VCaP (cell line): ENCODE data around the gene PCDHGB4.
"Not testable (repeated sequence)": the region's sequence is repeated elsewhere in the genome, so short reads cannot be mapped to it uniquely, and the experiment has no call there.

ENCODE experiments used
- H3K27ac ChIP-seq: fragments of 450-650 bp; 2 replicates; pipeline ENCODE4 v1.5.1; 2017
- TF ChIP-seq, protein P1 (sequence below): fragments of 450-650 bp; conservative IDR thresholded peaks from 2 replicates; pipeline ENCODE4 v1.5.1; 2017; ENCODE audit warnings: mild to moderate bottlenecking, moderate library complexity

The PCDHGB4 gene

DNA sequence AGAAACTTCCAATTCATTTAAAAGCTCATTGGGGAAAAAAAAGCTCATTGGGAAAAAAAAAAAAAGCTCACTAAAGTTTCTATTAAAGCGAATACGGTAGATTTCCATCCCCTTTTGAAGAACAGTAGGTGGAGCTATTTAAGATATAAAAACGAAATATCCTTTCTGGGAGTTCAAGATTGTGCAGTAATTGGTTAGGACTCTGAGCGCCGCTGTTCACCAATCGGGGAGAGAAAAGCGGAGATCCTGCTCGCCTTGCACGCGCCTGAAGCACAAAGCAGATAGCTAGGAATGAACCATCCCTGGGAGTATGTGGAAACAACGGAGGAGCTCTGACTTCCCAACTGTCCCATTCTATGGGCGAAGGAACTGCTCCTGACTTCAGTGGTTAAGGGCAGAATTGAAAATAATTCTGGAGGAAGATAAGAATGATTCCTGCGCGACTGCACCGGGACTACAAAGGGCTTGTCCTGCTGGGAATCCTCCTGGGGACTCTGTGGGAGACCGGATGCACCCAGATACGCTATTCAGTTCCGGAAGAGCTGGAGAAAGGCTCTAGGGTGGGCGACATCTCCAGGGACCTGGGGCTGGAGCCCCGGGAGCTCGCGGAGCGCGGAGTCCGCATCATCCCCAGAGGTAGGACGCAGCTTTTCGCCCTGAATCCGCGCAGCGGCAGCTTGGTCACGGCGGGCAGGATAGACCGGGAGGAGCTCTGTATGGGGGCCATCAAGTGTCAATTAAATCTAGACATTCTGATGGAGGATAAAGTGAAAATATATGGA is 43.0 kb downstream of the PCDHGB4 start, which contains the start of gene PCDHGA12:
Gene PCDHGA12, plus strand, starts transcription at position 176 of the 782 bp plus-strand sequence. Its CDS starts 253 bp downstream, at position 429.
- no peak within 1 kb of the TSS for H3K27ac ChIP-seq

DNA sequence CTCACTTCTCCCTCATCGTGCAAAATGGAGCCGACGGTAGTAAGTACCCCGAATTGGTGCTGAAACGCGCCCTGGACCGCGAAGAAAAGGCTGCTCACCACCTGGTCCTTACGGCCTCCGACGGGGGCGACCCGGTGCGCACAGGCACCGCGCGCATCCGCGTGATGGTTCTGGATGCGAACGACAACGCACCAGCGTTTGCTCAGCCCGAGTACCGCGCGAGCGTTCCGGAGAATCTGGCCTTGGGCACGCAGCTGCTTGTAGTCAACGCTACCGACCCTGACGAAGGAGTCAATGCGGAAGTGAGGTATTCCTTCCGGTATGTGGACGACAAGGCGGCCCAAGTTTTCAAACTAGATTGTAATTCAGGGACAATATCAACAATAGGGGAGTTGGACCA is 43.8 kb downstream of the PCDHGB4 start:
- no peak overlapping the region for H3K27ac ChIP-seq
- TF ChIP-seq, protein P1, sequence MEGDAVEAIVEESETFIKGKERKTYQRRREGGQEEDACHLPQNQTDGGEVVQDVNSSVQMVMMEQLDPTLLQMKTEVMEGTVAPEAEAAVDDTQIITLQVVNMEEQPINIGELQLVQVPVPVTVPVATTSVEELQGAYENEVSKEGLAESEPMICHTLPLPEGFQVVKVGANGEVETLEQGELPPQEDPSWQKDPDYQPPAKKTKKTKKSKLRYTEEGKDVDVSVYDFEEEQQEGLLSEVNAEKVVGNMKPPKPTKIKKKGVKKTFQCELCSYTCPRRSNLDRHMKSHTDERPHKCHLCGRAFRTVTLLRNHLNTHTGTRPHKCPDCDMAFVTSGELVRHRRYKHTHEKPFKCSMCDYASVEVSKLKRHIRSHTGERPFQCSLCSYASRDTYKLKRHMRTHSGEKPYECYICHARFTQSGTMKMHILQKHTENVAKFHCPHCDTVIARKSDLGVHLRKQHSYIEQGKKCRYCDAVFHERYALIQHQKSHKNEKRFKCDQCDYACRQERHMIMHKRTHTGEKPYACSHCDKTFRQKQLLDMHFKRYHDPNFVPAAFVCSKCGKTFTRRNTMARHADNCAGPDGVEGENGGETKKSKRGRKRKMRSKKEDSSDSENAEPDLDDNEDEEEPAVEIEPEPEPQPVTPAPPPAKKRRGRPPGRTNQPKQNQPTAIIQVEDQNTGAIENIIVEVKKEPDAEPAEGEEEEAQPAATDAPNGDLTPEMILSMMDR, result no peak

More for the DNA sequence above, 43.0 kb downstream of the PCDHGB4 start, which contains the start of gene PCDHGA12:
- TF ChIP-seq, protein P1, result no peak

DNA sequence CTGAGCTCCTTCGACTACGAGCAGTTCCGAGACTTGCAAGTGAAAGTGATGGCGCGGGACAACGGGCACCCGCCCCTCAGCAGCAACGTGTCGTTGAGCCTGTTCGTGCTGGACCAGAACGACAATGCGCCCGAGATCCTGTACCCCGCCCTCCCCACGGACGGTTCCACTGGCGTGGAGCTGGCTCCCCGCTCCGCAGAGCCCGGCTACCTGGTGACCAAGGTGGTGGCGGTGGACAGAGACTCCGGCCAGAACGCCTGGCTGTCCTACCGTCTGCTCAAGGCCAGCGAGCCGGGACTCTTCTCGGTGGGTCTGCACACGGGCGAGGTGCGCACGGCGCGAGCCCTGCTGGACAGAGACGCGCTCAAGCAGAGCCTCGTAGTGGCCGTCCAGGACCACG is 44.8 kb downstream of the PCDHGB4 start:
- H3K27ac ChIP-seq, result not testable (repeated sequence)

DNA sequence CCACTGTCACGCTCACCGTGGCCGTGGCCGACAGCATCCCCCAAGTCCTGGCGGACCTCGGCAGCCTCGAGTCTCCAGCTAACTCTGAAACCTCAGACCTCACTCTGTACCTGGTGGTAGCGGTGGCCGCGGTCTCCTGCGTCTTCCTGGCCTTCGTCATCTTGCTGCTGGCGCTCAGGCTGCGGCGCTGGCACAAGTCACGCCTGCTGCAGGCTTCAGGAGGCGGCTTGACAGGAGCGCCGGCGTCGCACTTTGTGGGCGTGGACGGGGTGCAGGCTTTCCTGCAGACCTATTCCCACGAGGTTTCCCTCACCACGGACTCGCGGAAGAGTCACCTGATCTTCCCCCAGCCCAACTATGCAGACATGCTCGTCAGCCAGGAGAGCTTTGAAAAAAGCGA is 45.2 kb downstream of the PCDHGB4 start:
- not testable (repeated sequence) for H3K27ac ChIP-seq

DNA sequence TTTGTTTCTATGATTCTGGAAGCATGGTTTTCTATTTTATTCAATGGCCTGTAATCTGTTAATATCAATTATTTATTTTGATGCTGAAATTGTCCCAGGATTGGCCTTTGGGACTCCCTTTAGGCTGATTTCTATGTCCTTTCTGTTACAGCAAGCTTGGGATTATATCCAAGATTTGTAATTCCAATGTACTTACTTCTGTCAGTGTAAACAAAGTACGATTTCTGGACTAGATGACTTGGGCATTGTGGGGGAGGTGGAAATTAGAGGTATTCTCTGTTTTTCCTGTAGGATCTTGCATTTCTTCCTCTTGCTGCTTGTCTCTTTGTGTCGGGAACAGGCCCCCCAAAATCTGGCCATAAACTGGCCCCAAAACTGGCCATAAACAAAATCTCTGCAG is 46.5 kb downstream of the PCDHGB4 start:
- TF ChIP-seq, protein P1, result no peak
- no peak overlapping the region for H3K27ac ChIP-seq

DNA sequence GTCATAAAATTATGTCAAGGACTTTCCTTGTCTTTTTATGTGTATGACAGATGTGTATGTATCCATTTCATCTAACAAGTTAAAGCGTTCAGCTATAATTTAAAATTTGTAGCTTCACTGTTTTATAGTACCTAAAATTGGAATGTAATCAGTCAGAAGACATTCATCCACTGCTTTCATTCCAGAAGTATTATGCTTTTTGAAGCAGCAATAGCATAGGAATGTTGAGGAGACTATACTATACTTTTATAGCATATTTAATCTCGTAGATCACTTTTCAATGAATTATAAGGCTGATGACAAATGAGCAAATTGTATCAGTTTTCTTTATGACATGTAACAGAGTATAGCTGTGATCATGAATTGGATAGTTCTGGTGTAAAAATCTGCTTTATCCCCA is 49.7 kb downstream of the PCDHGB4 start:
- TF ChIP-seq, protein P1, result no peak
- no peak overlapping the region for H3K27ac ChIP-seq

DNA sequence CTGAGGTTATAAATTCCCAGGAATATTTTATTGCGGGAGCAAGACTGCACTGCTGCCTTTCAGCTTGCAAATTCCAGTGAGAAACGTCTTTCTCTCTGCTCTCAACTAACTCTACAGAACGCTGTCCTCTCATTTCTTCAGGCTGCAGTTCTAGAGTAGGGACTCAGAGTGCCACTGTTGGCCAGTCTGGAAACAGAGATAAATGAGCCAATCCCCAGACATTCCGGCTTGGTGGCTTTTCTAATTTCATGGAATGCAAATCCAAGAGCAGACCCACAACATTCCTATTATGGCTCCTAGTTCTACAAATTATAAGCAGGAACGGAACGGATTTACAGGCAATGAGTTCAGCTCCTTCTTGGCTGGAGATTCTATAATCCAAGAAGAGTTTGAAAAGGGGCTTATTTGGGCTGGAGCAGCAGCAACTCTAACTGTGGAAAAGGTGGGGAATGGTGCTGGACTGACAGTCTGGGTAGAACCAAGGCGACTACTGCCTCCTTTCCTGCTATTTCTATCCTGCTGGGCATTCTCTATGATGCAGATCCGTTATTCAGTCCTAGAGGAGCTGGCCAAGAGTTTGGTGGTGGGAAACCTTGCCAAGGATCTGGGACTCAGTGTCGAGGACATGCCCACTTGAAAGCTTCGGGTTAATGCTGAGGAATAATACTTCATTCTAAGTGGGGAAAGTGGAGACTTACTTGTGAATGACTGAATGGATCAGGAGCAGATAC is 52.1 kb downstream of the PCDHGB4 start:
- TF ChIP-seq, protein P1, result no peak

More for the DNA sequence above, 52.1 kb downstream of the PCDHGB4 start:
- H3K27ac ChIP-seq, result no peak overlapping the region
